Fibroblast of skin of back (primary cell): ENCODE results near the gene FAM221B. TPM values are rescaled to one million over a fixed set of nuclear protein-coding genes. Genes with fewer than 3 reads are reported as not detected.

Experiments used
- DNase-seq: peaks from one replicate; pipeline ENCODE4 v3.0.0-alpha.2; 2013
- polyA plus RNA-seq, 2 experiments: library from polyadenylated mRNA; unstranded; fragments of 120-200 nt; gene quantifications; one replicate each; pipeline ENCODE4 v1.2.1, GENCODE V29; 2013; ENCODE audit not compliant: insufficient read length in 2 of 2

Gene FAM221B
- polyA plus RNA-seq (2013, experiment 1 of 2; ENCODE audit: insufficient read length): not detected
- not detected for polyA plus RNA-seq (2013, experiment 2 of 2; ENCODE audit: insufficient read length)

GRCh38 chr9:35828716-35829083, at the start of gene FAM221B:
FAM221B (minus strand) TSS chr9:35828732; CDS start chr9:35826161, 2,571 bp downstream.
- no peak for DNase-seq

GRCh38 chr9:35872505-35872904, 44.0 kb upstream of the FAM221B start:
- no peak for DNase-seq

- no peak for DNase-seq
These were observed 43.0 kb upstream of the FAM221B start for GRCh38 chr9:35871545-35871944.

GRCh38 chr9:35870351-35870923, 41.9 kb upstream of the FAM221B start, which contains the start of gene OR13J1:
OR13J1 (minus strand) TSS chr9:35870401; CDS start chr9:35870401, 0 bp downstream.
- DNase-seq: no peak

- DNase-seq: no peak
These were observed 41.2 kb upstream of the FAM221B start for GRCh38 chr9:35869621-35870216.

- DNase-seq: no peak
These were observed 40.4 kb upstream of the FAM221B start for GRCh38 chr9:35868933-35869332.

- DNase-seq: no peak
These were observed 39.0 kb upstream of the FAM221B start for GRCh38 chr9:35867538-35867937.

GRCh38 chr9:35864695-35865255, 36.2 kb upstream of the FAM221B start:
- DNase-seq: no peak

- no peak for DNase-seq
These were observed 35.1 kb upstream of the FAM221B start for GRCh38 chr9:35863583-35863982.

GRCh38 chr9:35862328-35862727, 33.8 kb upstream of the FAM221B start:
- DNase-seq: no peak

- DNase-seq: no peak
These were observed 32.8 kb upstream of the FAM221B start for GRCh38 chr9:35861161-35861897.

GRCh38 chr9:35859990-35860339, 31.4 kb upstream of the FAM221B start:
- DNase-seq: no peak

GRCh38 chr9:35859310-35859989, 30.9 kb upstream of the FAM221B start:
- peak; percentile 26 for DNase-seq

GRCh38 chr9:35858458-35858857, 29.9 kb upstream of the FAM221B start:
- DNase-seq: no peak

- no peak for DNase-seq
These were observed 28.4 kb upstream of the FAM221B start for GRCh38 chr9:35856882-35857281.

GRCh38 chr9:35856206-35856605, 27.7 kb upstream of the FAM221B start:
- no peak for DNase-seq

- DNase-seq: no peak
These were observed 25.7 kb upstream of the FAM221B start for GRCh38 chr9:35854091-35854762.

- DNase-seq: no peak
These were observed 24.6 kb upstream of the FAM221B start for GRCh38 chr9:35852876-35853865.

- no peak for DNase-seq
These were observed 23.8 kb upstream of the FAM221B start for GRCh38 chr9:35852267-35852815.

GRCh38 chr9:35847792-35848572, 19.4 kb upstream of the FAM221B start:
- DNase-seq: peak; percentile 86
